OCI-LY3 (cell line): ENCODE results near the gene PRR36.

Experiments used
- H2AFZ ChIP-seq: fragments of 200-600, 300-600 bp; shearing (Covaris generic); 2 replicates; pipeline ENCODE4 v1.6.0; 2014; ENCODE audit warnings: antibody characterized with exemption, low read depth, low read length
- H3K27ac ChIP-seq: fragments of 200-600, 300-600 bp; sonication (generic); 2 replicates; pipeline ENCODE4 v1.5.1; 2014; ENCODE audit warnings: mild to moderate bottlenecking, low read length, moderate library complexity, mixed read lengths
- H3K27me3 ChIP-seq: fragments of 200-600, 300-600 bp; sonication (generic); 2 replicates; pipeline ENCODE4 v1.6.1; 2014; ENCODE audit warnings: low read depth, low read length, mixed read lengths
- H3K36me3 ChIP-seq: fragments of 200-600, 300-600 bp; sonication (generic); replicated peaks from 2 replicates; pipeline ENCODE3; 2014; ENCODE audit warnings: low read depth, low read length, mixed read lengths
- H3K4me1 ChIP-seq: fragments of 300-600, 200-600 bp; sonication (generic); 2 replicates; pipeline ENCODE4 v1.6.1; 2014; ENCODE audit warnings: low read length, mixed read lengths
- H3K4me2 ChIP-seq: fragments of 200-600, 300-600 bp; sonication (generic); 2 replicates; pipeline ENCODE4 v1.6.1; 2014; ENCODE audit warnings: low read length, mixed read lengths
- H3K4me3 ChIP-seq: fragments of 300-600, 200-600 bp; sonication (generic); 2 replicates; pipeline ENCODE4 v1.5.1; 2014; ENCODE audit warnings: antibody characterized with exemption, mild to moderate bottlenecking, low read length, moderate library complexity
- H3K79me2 ChIP-seq: fragments of 300-600, 200-600 bp; shearing (Covaris generic); 2 replicates; pipeline ENCODE4 v1.6.1; 2014; ENCODE audit warnings: mild to moderate bottlenecking, low read length, mixed read lengths
- H3K9ac ChIP-seq: fragments of 300-600, 200-600 bp; shearing (Covaris generic); 2 replicates; pipeline ENCODE4 v1.6.0; 2014; ENCODE audit warnings: mild to moderate bottlenecking, low read length, moderate library complexity
- H3K9me3 ChIP-seq: fragments of 200-600, 300-600 bp; shearing (Covaris generic); 2 replicates; pipeline ENCODE4 v1.6.1; 2014; ENCODE audit warnings: low read length, mixed read lengths; ENCODE audit not compliant: insufficient read depth
- H4K20me1 ChIP-seq: fragments of 200-600, 300-600 bp; sonication (generic); 2 replicates; pipeline ENCODE4 v1.6.1; 2016; ENCODE audit warnings: low read length, mixed read lengths; ENCODE audit not compliant: insufficient read depth
- CTCF ChIP-seq: fragments of 200-600, 300-600 bp; sonication (generic); IDR thresholded peaks from 2 replicates; pipeline ENCODE4 v1.5.1; 2014; ENCODE audit warnings: antibody characterized with exemption, low read length, low read depth
- EZH2phosphoT487 ChIP-seq: fragments of 200-600 bp; shearing (Covaris generic); IDR thresholded peaks from 2 replicates; pipeline ENCODE4 v1.6.1; 2018; ENCODE audit warnings: antibody characterized with exemption, mixed run types, low read depth

Gene PRR36

DNA sequence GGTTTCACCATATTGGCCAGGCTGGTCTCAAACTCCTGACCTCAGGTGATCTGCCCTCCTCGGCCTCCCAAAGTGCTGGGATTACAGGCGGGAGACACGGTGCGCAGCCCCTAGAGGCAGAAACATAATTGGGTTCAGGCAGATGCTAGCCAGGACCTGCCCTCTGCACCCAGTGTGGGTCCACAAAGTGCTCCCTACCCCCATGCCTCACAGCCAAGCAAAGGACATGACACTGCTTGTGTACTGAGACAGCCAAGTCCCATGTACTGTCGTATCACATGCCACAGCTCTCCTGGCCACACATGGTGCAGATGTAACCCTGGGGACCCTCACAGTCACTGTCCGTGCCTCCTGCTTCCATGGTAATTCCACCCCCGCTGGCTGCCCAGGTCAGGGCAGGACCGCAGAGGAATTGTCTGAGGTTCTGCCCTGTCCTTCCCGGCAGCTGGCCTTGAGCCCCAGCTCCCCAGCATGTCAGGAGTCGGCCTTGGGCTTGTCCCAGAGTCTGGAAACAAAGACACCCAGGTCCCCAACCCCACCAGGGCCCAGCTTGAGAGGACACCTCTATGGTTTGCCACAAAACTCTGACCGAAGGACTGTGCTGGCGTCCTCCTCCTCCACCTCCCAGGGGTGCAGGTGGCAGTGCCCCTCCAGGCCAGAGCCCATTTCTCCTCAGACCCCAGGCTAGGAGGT is 7.6 kb downstream of the PRR36 start:
- peaks cover 18% of the 10 kb centered on the region for H3K4me1 ChIP-seq
- TF ChIP-seq CTCF = no peak
- TF ChIP-seq EZH2phosphoT487 = no peak
- H3K27me3 ChIP-seq = no peaks in the 10 kb centered on the region
- H3K27ac ChIP-seq = no peak overlapping the region
- no peak overlapping the region for H3K4me3 ChIP-seq
- no peaks in the 10 kb centered on the region for H3K79me2 ChIP-seq
- H3K4me2 ChIP-seq = no peak overlapping the region
- H4K20me1 ChIP-seq = no peaks in the 10 kb centered on the region
- H3K9ac ChIP-seq = no peak overlapping the region
- H3K9me3 ChIP-seq = no peaks in the 10 kb centered on the region
- H2AFZ ChIP-seq = no peak overlapping the region
- no peaks in the 10 kb centered on the region for H3K36me3 ChIP-seq

DNA sequence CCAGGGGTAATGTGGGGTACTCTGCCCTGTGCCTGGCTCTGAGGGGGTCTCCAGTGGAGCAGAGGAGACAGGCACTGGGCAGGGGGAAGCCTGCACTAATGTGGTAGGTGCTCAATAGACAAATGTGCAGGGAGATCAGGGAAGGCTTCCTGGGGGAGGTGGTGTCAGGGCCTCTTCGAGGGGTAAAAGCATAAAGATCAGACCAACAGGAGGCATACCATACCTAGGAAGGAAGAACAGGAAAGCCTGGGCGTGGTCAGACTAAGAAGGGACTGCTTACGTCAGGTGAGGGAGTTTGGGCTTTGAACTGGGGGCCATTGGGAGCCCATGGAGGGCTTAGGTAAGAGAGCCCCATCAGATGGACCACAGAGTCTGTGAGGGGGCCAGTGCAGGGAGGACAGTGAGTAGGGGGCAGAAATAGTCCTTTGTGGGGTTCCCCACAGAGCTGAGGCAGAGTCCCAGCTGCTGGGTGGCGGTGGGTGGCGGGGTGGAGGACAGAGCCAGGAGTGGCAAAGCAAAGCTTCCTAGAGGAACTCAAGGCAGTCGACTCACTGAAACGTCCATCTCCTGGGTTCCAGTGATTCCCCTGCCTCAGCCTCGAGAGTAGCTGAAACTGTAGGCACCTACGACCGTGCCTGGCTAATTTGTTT is 8.8 kb downstream of the PRR36 start:
- Histone ChIP-seq H3K4me2 (peak overlapping the region; percentile 46), H3K4me1 (peaks cover 9% of the 10 kb centered on the region), H3K27ac (no peak overlapping the region), H2AFZ (peak overlapping the region; percentile 29; the same call in 1 of the 2 replicates), H3K9ac (peak overlapping the region; percentile 5), H3K4me3 (peak overlapping the region; percentile 63), H4K20me1 (no peaks in the 10 kb centered on the region), H3K27me3 (no peaks in the 10 kb centered on the region), H3K36me3 (no peaks in the 10 kb centered on the region), H3K9me3 (no peaks in the 10 kb centered on the region), H3K79me2 (no peaks in the 10 kb centered on the region)
- TF ChIP-seq CTCF (no peak), EZH2phosphoT487 (no peak)

DNA sequence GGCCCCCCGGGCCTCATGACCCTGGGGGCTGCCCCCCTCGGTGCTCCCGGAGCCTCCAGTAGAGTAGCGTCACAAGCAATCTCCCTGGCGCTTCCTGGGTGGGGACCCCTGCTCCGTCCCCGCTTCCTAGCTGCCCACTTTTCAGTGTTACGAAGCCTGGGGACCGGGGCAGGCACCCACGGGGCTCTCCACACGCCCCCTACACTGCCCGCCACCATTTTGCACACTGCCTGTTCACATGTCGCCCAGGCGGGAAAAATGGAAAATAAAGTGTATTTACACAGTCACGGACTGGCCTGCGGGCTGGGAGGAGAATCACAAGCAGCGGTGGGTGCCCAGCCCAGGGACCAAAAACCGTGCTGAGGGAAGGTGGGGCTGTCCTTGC is 9.5 kb downstream of the PRR36 start:
- peaks cover 9% of the 10 kb centered on the region for H3K4me1 ChIP-seq
- H3K27me3 ChIP-seq = no peaks in the 10 kb centered on the region

DNA sequence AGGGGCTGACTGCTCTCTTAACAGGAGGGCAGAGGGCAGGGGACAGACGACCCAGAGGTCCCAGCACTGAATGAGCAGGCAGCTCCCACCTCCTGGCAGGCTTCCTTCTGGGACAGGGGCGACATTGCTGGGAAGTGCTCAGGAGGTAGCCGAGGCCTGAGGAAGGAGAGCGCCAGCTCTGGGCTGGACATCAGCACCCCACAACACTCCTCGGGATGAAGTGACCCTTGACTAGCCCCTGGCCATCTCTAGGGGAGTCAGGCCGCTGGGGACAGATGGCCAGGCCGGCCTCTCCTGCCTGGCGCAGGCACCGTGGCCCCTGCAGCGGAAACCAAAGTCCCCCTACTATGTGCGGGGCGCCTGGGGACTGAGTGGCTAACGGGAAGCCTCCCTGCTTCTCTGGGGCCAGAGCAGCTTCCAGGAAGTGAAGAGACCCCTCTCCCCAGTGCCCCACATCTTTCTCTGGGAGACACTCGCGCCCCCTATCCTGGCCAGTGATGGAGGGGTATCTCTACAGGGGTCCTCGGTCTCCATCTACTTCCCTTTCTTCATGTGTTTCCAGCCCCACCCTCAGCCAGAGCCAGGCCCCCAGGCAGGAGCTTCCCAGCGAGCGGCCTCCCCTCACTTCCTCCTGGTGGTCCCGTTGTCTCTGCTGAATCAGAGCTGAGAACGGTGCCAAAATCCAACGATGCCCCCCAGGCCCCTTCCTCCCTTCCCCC is 10.1 kb downstream of the PRR36 start:
- Histone ChIP-seq H3K27ac (no peak overlapping the region), H3K9me3 (no peaks in the 10 kb centered on the region), H2AFZ (no peak overlapping the region), H3K4me1 (peaks cover 9% of the 10 kb centered on the region), H3K79me2 (no peaks in the 10 kb centered on the region), H3K4me3 (no peak overlapping the region), H3K27me3 (no peaks in the 10 kb centered on the region), H3K9ac (no peak overlapping the region), H3K36me3 (no peaks in the 10 kb centered on the region), H3K4me2 (no peak overlapping the region), H4K20me1 (no peaks in the 10 kb centered on the region)
- TF ChIP-seq EZH2phosphoT487 = no peak
- no peak for TF ChIP-seq CTCF

More for the DNA sequence above, 9.5 kb downstream of the PRR36 start:
- Histone ChIP-seq H3K4me2 (no peak overlapping the region), H3K9me3 (no peaks in the 10 kb centered on the region), H3K79me2 (no peaks in the 10 kb centered on the region), H3K27ac (no peak overlapping the region), H2AFZ (no peak overlapping the region), H4K20me1 (no peaks in the 10 kb centered on the region), H3K4me3 (no peak overlapping the region), H3K9ac (no peak overlapping the region), H3K36me3 (no peaks in the 10 kb centered on the region)
- no peak for TF ChIP-seq EZH2phosphoT487
